ENCODE results near the gene PURB.
A peak's percentile ranks its signal among the peaks of the same experiment; 100 is the strongest.
"Not testable (repeated sequence)": the region's sequence is repeated elsewhere in the genome, so short reads cannot be mapped to it uniquely, and the experiment has no call there.

The PURB gene

DNA sequence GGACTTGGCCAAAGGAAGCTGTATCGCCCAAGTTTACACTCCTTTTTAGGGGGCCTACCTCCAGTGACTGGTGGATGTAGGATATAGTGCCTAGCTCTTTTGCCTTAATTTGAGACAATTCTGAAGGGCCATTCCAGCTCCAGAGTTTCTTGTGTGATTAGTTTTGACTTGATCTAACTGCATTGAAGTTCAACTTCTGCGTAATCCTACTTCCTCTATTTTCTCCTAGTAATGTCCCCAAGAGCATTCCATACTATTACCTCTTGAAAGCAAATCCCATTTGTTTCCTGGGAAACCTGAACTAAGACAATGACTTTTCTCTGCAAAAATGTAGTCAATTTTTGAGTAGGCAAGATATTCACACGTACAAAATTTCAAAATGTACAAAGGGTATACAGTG lies 32.7 kb downstream of the PURB start:
- H3K79me2 ChIP-seq (ENCODE audit: control insufficient read depth, insufficient read depth, low read length, unreplicated experiment): no peaks in the 10 kb centered on the region
- no peak overlapping the region for H2AFZ ChIP-seq (ENCODE audit: low read length, unreplicated experiment)
- H3K36me3 ChIP-seq (ENCODE audit: insufficient read depth, low read length): no peaks in the 10 kb centered on the region
- no peaks in the 10 kb centered on the region for H3K27me3 ChIP-seq (ENCODE audit: insufficient read depth, low read length)
- H3K4me1 ChIP-seq (ENCODE audit: control insufficient read depth, insufficient read depth, low read length, unreplicated experiment): peaks cover 3% of the 10 kb centered on the region
- H3K27ac ChIP-seq (ENCODE audit: low read depth, low read length): no peak overlapping the region
- no peak overlapping the region for H3K4me3 ChIP-seq (ENCODE audit: low read depth, low read length)

DNA sequence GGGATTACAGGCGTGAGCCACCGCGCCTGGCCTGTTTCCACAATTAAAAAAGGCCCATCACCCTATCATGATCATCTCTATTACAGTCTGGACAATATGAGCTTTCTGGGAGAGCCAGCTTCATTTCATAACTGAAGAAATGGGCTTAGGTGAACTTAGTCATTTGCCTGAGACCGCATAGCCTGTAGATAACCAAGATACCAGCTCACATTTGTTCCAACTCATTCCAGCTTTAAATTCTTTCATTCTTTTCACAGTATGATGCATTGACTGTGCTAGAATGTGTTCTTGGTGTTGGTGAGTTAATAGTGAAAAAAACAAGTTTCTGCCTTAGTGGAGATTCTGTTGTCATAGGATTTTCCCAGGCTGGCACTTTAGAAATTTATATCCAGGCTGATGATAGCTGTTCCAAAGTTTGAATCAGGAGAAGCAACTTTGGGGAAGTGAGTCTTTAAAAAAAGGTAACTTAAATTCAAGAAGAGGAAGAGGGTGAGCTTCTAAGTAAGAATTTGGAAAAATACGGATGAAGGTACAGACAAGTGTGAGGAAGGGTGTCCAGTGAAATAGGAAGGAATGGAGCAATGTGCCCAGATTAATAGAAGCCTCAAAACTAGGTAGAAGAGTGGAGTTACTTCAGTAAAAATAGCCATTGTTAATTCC lies 35.3 kb downstream of the PURB start:
- Histone ChIP-seq H3K4me1 (ENCODE audit: control insufficient read depth, insufficient read depth, low read length, unreplicated experiment) (peaks cover 10% of the 10 kb centered on the region), H3K27ac (ENCODE audit: low read depth, low read length) (no peak overlapping the region), H3K79me2 (ENCODE audit: control insufficient read depth, insufficient read depth, low read length, unreplicated experiment) (peaks cover 25% of the 10 kb centered on the region), H3K36me3 (ENCODE audit: insufficient read depth, low read length) (no peaks in the 10 kb centered on the region), H3K27me3 (ENCODE audit: insufficient read depth, low read length) (no peaks in the 10 kb centered on the region), H3K4me3 (ENCODE audit: low read depth, low read length) (no peak overlapping the region), H2AFZ (ENCODE audit: low read length, unreplicated experiment) (no peak overlapping the region)

DNA sequence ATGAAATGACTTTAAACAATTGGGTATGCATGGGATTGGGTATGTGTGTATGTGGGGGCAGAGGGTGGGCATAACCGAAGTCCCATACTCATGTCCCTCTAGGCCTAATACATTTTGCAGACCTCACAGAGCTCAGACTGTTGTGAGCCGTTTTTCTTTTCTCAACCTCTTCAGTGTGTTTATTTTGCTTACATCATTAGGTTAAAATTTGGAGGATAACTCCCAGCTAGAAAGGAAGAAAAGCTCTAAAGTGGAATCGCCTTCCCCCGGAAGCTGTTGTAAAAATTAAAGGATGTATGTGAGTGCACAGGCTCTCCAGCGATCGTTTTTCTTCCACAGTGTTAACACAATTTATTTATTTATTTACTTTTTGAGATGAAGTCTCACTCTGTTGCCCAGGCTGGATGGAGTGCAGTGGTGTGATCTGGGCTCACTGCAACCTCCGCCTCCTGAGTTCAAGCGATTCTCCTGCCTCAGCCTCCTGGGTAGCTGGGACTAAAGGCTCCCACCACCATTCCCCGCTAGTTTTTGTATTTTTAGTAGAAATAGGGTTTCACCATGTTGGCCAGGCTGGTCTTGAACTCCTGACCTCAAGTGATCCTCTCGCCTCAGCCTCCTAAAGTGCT lies 36.0 kb downstream of the PURB start:
- Histone ChIP-seq H3K4me3 (ENCODE audit: low read depth, low read length) (peak overlapping the region; percentile 88), H3K36me3 (ENCODE audit: insufficient read depth, low read length) (no peaks in the 10 kb centered on the region), H3K4me1 (ENCODE audit: control insufficient read depth, insufficient read depth, low read length, unreplicated experiment) (peaks cover 7% of the 10 kb centered on the region), H3K27me3 (ENCODE audit: insufficient read depth, low read length) (no peaks in the 10 kb centered on the region), H3K27ac (ENCODE audit: low read depth, low read length) (peak overlapping the region; percentile 93), H3K79me2 (ENCODE audit: control insufficient read depth, insufficient read depth, low read length, unreplicated experiment) (peaks cover 31% of the 10 kb centered on the region), H2AFZ (ENCODE audit: low read length, unreplicated experiment) (no peak overlapping the region)

DNA sequence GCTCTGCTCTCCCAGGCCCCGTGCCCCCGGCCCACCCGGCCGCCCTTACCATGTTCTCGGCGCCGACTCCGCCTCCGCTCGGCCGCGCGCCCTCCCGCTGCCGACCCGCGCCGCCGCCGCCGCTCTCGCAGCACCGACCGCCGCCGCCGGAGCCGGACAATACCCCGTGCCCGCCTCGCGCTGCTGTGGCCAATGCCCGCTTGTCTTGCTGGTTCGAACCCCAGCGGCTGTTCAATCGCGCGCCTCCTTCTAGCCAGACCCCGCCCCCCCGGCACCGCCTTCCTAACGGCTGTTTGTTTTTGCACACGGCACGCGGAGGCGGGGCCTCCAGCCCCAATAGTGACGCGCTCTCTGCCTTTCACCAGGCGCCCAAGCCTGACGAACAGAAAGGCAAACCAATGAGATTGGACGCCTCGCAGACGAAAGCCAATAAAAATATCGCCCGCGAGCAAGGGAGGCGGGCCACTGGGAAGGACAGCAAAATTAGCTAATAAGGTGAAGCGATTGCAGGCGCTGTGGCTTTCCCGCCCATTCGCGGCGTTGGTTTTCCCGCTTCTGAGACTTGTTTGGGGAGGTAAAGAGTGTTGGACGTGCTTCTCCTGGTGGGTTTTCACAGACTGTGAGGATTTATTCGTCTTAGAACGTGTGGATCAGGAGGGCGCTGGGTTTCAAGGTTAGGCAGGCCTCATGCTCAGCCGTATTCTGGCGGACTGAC lies 37.3 kb downstream of the PURB start, which contains the start of gene H2AZ2:
Gene H2AZ2 (minus strand): TSS at position 168 of the 715 bp plus-strand sequence. CDS start 116 bp downstream, at position 52.
- H3K4me1 ChIP-seq (ENCODE audit: control insufficient read depth, insufficient read depth, low read length, unreplicated experiment): peaks cover 7% of the 10 kb centered on the region
- no peaks in the 10 kb centered on the region for H3K36me3 ChIP-seq (ENCODE audit: insufficient read depth, low read length)
- H3K27ac ChIP-seq (ENCODE audit: low read depth, low read length): peak within 1 kb of the TSS; percentile 93
- no peaks in the 10 kb centered on the region for H3K27me3 ChIP-seq (ENCODE audit: insufficient read depth, low read length)
- H3K79me2 ChIP-seq (ENCODE audit: control insufficient read depth, insufficient read depth, low read length, unreplicated experiment): peaks cover 44% of the 10 kb centered on the region
- peak within 1 kb of the TSS; percentile 27 for H2AFZ ChIP-seq (ENCODE audit: low read length, unreplicated experiment)
- H3K4me3 ChIP-seq (ENCODE audit: low read depth, low read length): peak within 1 kb of the TSS; percentile 88

GRCh38 chr7:44847509-44847919 lies 37.8 kb downstream of the PURB start:
- H2AFZ ChIP-seq (ENCODE audit: low read length, unreplicated experiment): peak overlapping the region; percentile 27
- H3K79me2 ChIP-seq (ENCODE audit: control insufficient read depth, insufficient read depth, low read length, unreplicated experiment): peaks cover 48% of the 10 kb centered on the region
- peaks cover 10% of the 10 kb centered on the region for H3K4me1 ChIP-seq (ENCODE audit: control insufficient read depth, insufficient read depth, low read length, unreplicated experiment)
- no peaks in the 10 kb centered on the region for H3K27me3 ChIP-seq (ENCODE audit: insufficient read depth, low read length)
- H3K4me3 ChIP-seq (ENCODE audit: low read depth, low read length): peak overlapping the region; percentile 88
- peak overlapping the region; percentile 82 for H3K27ac ChIP-seq (ENCODE audit: low read depth, low read length)
- peaks cover 2% of the 10 kb centered on the region; the same call in 1 of the 2 replicates for H3K36me3 ChIP-seq (ENCODE audit: insufficient read depth, low read length)

DNA sequence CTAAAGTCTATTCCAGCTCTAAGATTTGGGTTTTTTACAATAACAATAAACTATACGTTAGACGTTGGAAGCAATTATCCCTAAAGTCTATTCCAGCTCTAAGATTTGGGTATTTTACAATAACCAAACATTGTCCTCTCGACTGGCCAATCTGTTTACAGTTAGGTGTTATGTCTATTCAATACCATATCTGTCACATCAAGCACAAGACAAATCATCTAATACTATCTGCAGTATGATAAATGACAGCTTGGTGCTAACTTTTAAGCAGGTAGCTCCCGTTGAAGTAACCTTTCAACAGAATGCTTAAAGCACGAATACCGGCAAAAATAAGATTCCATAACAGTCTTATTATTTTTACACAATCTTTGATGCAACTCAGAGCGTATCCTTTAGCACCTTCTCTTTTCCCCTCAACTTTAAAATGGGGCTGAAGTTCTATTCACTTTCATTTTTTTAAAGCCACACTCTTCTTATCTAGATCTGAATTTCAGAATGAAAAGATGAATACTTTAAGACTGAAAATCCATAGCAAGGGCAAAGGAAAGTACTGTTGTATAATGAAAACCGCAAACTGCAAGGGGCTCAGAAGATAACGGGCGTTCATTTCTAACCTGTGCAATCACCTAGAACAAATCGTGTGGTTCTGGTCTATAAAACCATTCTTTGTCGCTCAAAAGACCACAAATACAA lies 38.4 kb downstream of the PURB start:
- peak overlapping the region; percentile 82 for H3K27ac ChIP-seq (ENCODE audit: low read depth, low read length)
- peaks cover 11% of the 10 kb centered on the region for H3K4me1 ChIP-seq (ENCODE audit: control insufficient read depth, insufficient read depth, low read length, unreplicated experiment)
- H3K27me3 ChIP-seq (ENCODE audit: insufficient read depth, low read length): no peaks in the 10 kb centered on the region
- H2AFZ ChIP-seq (ENCODE audit: low read length, unreplicated experiment): peak overlapping the region; percentile 27
- H3K36me3 ChIP-seq (ENCODE audit: insufficient read depth, low read length): peaks cover 7% of the 10 kb centered on the region; the same call in 1 of the 2 replicates
- peak overlapping the region; percentile 88 for H3K4me3 ChIP-seq (ENCODE audit: low read depth, low read length)
- peaks cover 54% of the 10 kb centered on the region for H3K79me2 ChIP-seq (ENCODE audit: control insufficient read depth, insufficient read depth, low read length, unreplicated experiment)

GRCh38 chr7:44846390-44846789 lies 38.9 kb downstream of the PURB start:
- Histone ChIP-seq H3K4me3 (ENCODE audit: low read depth, low read length) (peak overlapping the region; percentile 88), H3K79me2 (ENCODE audit: control insufficient read depth, insufficient read depth, low read length, unreplicated experiment) (peaks cover 60% of the 10 kb centered on the region), H3K4me1 (ENCODE audit: control insufficient read depth, insufficient read depth, low read length, unreplicated experiment) (peaks cover 11% of the 10 kb centered on the region), H3K27ac (ENCODE audit: low read depth, low read length) (peak overlapping the region; percentile 82; the same call in 1 of the 2 replicates)
- not testable (repeated sequence) for H3K36me3 ChIP-seq (ENCODE audit: insufficient read depth, low read length); H3K27me3 ChIP-seq (ENCODE audit: insufficient read depth, low read length); H2AFZ ChIP-seq (ENCODE audit: low read length, unreplicated experiment)

DNA sequence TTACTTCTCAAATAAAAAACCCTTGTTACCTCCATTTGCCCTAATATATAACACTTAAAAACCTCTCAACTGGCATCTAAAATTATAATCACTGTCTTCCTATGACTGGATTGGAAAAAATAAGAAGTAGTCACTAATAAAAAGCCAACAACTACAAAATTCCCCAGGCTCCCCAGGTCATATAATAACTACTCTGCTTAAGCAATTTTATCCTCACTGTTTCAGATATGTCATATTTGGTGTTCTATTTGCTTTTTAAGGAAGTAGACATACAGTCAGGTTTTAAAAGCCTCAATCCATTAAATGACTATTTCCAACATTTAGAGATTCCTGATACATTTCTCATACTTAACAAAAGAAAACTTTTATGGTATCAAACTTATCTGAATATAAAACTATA lies 39.9 kb downstream of the PURB start:
- Histone ChIP-seq H2AFZ (ENCODE audit: low read length, unreplicated experiment) (no peak overlapping the region), H3K4me3 (ENCODE audit: low read depth, low read length) (peak overlapping the region; percentile 88), H3K4me1 (ENCODE audit: control insufficient read depth, insufficient read depth, low read length, unreplicated experiment) (peaks cover 11% of the 10 kb centered on the region), H3K27me3 (ENCODE audit: insufficient read depth, low read length) (no peaks in the 10 kb centered on the region), H3K27ac (ENCODE audit: low read depth, low read length) (no peak overlapping the region), H3K79me2 (ENCODE audit: control insufficient read depth, insufficient read depth, low read length, unreplicated experiment) (peaks cover 69% of the 10 kb centered on the region), H3K36me3 (ENCODE audit: insufficient read depth, low read length) (peaks cover 7% of the 10 kb centered on the region; the same call in 1 of the 2 replicates)

- H3K4me3 ChIP-seq (ENCODE audit: low read depth, low read length); H3K27me3 ChIP-seq (ENCODE audit: insufficient read depth, low read length); H3K27ac ChIP-seq (ENCODE audit: low read depth, low read length); H2AFZ ChIP-seq (ENCODE audit: low read length, unreplicated experiment): not testable (repeated sequence)
- Histone ChIP-seq H3K4me1 (ENCODE audit: control insufficient read depth, insufficient read depth, low read length, unreplicated experiment) (peaks cover 11% of the 10 kb centered on the region), H3K79me2 (ENCODE audit: control insufficient read depth, insufficient read depth, low read length, unreplicated experiment) (peaks cover 85% of the 10 kb centered on the region), H3K36me3 (ENCODE audit: insufficient read depth, low read length) (peaks cover 11% of the 10 kb centered on the region)
Measured at GRCh38 chr7:44843440-44843839, 41.9 kb downstream of the PURB start.

DNA sequence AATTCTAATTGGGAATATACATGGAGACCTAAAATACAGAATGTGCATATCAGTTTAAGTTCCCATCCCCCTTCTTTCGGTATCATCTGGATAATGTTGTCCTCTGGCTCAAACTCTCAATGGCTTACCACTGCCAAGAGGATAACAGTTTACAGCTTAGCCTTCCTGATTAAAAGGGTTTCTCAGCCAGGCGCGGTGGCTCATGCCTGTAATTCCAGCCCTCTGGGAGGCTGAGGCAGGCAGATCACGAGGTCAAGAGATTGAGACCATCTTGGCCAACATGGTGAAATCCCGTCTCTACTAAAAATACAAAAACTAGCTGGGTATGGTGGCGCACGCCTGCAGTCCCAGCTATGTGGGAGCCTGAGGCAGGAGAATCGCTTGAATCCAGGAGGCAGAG lies 42.7 kb downstream of the PURB start:
- H3K4me1 ChIP-seq (ENCODE audit: control insufficient read depth, insufficient read depth, low read length, unreplicated experiment): peaks cover 11% of the 10 kb centered on the region
- H2AFZ ChIP-seq (ENCODE audit: low read length, unreplicated experiment); H3K27me3 ChIP-seq (ENCODE audit: insufficient read depth, low read length); H3K4me3 ChIP-seq (ENCODE audit: low read depth, low read length); H3K27ac ChIP-seq (ENCODE audit: low read depth, low read length): not testable (repeated sequence)
- H3K79me2 ChIP-seq (ENCODE audit: control insufficient read depth, insufficient read depth, low read length, unreplicated experiment): peaks cover 89% of the 10 kb centered on the region
- peaks cover 11% of the 10 kb centered on the region for H3K36me3 ChIP-seq (ENCODE audit: insufficient read depth, low read length)

Measured in ACC112 (cell line).